Glutamatergic neuron (in vitro differentiated cells): ENCODE data around the gene HHATL. TPM values are rescaled to one million over a fixed set of nuclear protein-coding genes. Genes with fewer than 3 reads are reported as not detected.

Source experiments
- DNase-seq: peaks from one replicate; pipeline ENCODE4 v3.0.0; 2022
- H3K27ac Mint-ChIP-seq: one replicate; pipeline ENCODE4 v1.8.0; 2020; ENCODE audit warnings: mild to moderate bottlenecking, mixed read lengths, inconsistent platforms; ENCODE audit not compliant: unreplicated experiment
- H3K27me3 Mint-ChIP-seq: one replicate; pipeline ENCODE4 v1.8.0; 2020; ENCODE audit warnings: mild to moderate bottlenecking, moderate library complexity, mixed read lengths, inconsistent platforms; ENCODE audit not compliant: unreplicated experiment
- H3K36me3 Mint-ChIP-seq: one replicate; pipeline ENCODE4 v1.8.0; 2020; ENCODE audit warnings: mild to moderate bottlenecking, mixed read lengths, inconsistent platforms; ENCODE audit not compliant: unreplicated experiment
- H3K4me1 Mint-ChIP-seq: one replicate; pipeline ENCODE4 v1.8.0; 2020; ENCODE audit warnings: mild to moderate bottlenecking, low read depth, mixed read lengths, inconsistent platforms; ENCODE audit not compliant: unreplicated experiment
- H3K4me3 Mint-ChIP-seq: one replicate; pipeline ENCODE4 v1.8.0; 2020; ENCODE audit warnings: mild to moderate bottlenecking, mixed read lengths, inconsistent platforms; ENCODE audit not compliant: unreplicated experiment
- H3K9me3 Mint-ChIP-seq: one replicate; pipeline ENCODE4 v1.8.0; 2020; ENCODE audit warnings: mild to moderate bottlenecking, moderate library complexity, mixed read lengths, inconsistent platforms; ENCODE audit not compliant: unreplicated experiment
- CTCF ChIP-seq: fragments of 200-600 bp; sonication (generic); IDR thresholded peaks from one replicate; pipeline ENCODE4 v1.5.0; 2021; ENCODE audit not compliant: partially characterized antibody, unreplicated experiment
- total RNA-seq: library from RNA; stranded (reverse); fragmentation: NEBNext Ultra II Directional; extraction: Animal tissue kit (Norgen Biotek cat#: 25700); gene quantifications from one replicate; pipeline ENCODE4 v1.2.1, GENCODE V29; 2021; ENCODE audit not compliant: unreplicated experiment

Gene HHATL
- total RNA-seq, 1 donor from 2014 or later = 7.6 TPM

- no peak overlapping the region for H3K4me3 Mint-ChIP-seq
- H3K36me3 Mint-ChIP-seq = peaks cover 4% of the 10 kb centered on the region
- H3K27me3 Mint-ChIP-seq = peaks cover 11% of the 10 kb centered on the region
- peaks cover 26% of the 10 kb centered on the region for H3K9me3 Mint-ChIP-seq
- no peak for TF ChIP-seq CTCF
- no peak for DNase-seq
- peaks cover 32% of the 10 kb centered on the region for H3K4me1 Mint-ChIP-seq
- H3K27ac Mint-ChIP-seq = peak overlapping the region; percentile 77
Observed at GRCh38 chr3:42670051-42670576, 32.5 kb downstream of the HHATL start.

GRCh38 chr3:42668793-42669217 lies 33.8 kb downstream of the HHATL start:
- TF ChIP-seq CTCF = no peak
- DNase-seq = no peak
- H3K4me1 Mint-ChIP-seq = peaks cover 32% of the 10 kb centered on the region
- H3K9me3 Mint-ChIP-seq = peaks cover 23% of the 10 kb centered on the region
- H3K27me3 Mint-ChIP-seq = peaks cover 11% of the 10 kb centered on the region
- H3K4me3 Mint-ChIP-seq = peak overlapping the region; percentile 75
- peak overlapping the region; percentile 100 for H3K27ac Mint-ChIP-seq
- H3K36me3 Mint-ChIP-seq = peaks cover 4% of the 10 kb centered on the region

- peak overlapping the region; percentile 75 for H3K4me3 Mint-ChIP-seq
- no peak for TF ChIP-seq CTCF
- peaks cover 32% of the 10 kb centered on the region for H3K4me1 Mint-ChIP-seq
- peaks cover 23% of the 10 kb centered on the region for H3K9me3 Mint-ChIP-seq
- no peak for DNase-seq
- H3K27me3 Mint-ChIP-seq = peaks cover 11% of the 10 kb centered on the region
- H3K27ac Mint-ChIP-seq = peak overlapping the region; percentile 100
- peaks cover 4% of the 10 kb centered on the region for H3K36me3 Mint-ChIP-seq
Observed at GRCh38 chr3:42668413-42668760, 34.2 kb downstream of the HHATL start.

- no peak for TF ChIP-seq CTCF
- H3K36me3 Mint-ChIP-seq = peaks cover 4% of the 10 kb centered on the region
- H3K9me3 Mint-ChIP-seq = peaks cover 23% of the 10 kb centered on the region
- peak overlapping the region; percentile 75 for H3K4me3 Mint-ChIP-seq
- peaks cover 32% of the 10 kb centered on the region for H3K4me1 Mint-ChIP-seq
- peaks cover 11% of the 10 kb centered on the region for H3K27me3 Mint-ChIP-seq
- DNase-seq = peak; percentile 83
- H3K27ac Mint-ChIP-seq = peak overlapping the region; percentile 100
Observed at GRCh38 chr3:42667523-42668412, 34.8 kb downstream of the HHATL start.

GRCh38 chr3:42667096-42667522 lies 35.5 kb downstream of the HHATL start:
- peak overlapping the region; percentile 75 for H3K4me3 Mint-ChIP-seq
- H3K36me3 Mint-ChIP-seq = peaks cover 4% of the 10 kb centered on the region
- H3K4me1 Mint-ChIP-seq = peaks cover 32% of the 10 kb centered on the region
- H3K27ac Mint-ChIP-seq = peak overlapping the region; percentile 100
- TF ChIP-seq CTCF = no peak
- H3K9me3 Mint-ChIP-seq = peaks cover 23% of the 10 kb centered on the region
- peaks cover 11% of the 10 kb centered on the region for H3K27me3 Mint-ChIP-seq
- DNase-seq = no peak
